Hepatocyte (in vitro differentiated cells): ENCODE results near the gene CPM.

Source experiments
- CTCF ChIP-seq: fragments of 200-600 bp; sonication (generic); IDR thresholded peaks from 2 replicates; pipeline ENCODE4 v1.5.1; 2016; ENCODE audit warnings: antibody characterized with exemption, mild to moderate bottlenecking; ENCODE audit not compliant: poor library complexity
- EZH2 ChIP-seq: fragments of 200-600 bp; sonication (generic); IDR thresholded peaks from 2 replicates; pipeline ENCODE4 v1.6.1; 2016; ENCODE audit warnings: antibody characterized with exemption, mild to moderate bottlenecking, borderline replicate concordance
- EZH2phosphoT487 ChIP-seq: fragments of 200-600 bp; sonication (generic); IDR thresholded peaks from one replicate; pipeline ENCODE4 v1.6.1; 2018; ENCODE audit warnings: antibody characterized with exemption, mild to moderate bottlenecking, low read depth, moderate library complexity; ENCODE audit not compliant: unreplicated experiment, severe bottlenecking

GRCh38 chr12:68940731-68941130, 7.8 kb upstream of the CPM start:
- TF ChIP-seq CTCF (no peak), EZH2 (no peak), EZH2phosphoT487 (no peak)
